ENCODE results near the gene ERI3. TPM values are rescaled to one million over a fixed set of nuclear protein-coding genes. Genes with fewer than 3 reads are reported as not detected.

Gene ERI3
- total RNA-seq, 4 donors from 2014 or later: 23.8 to 30.5 (median 28.7) TPM

GRCh38 chr1:44301442-44301841 lies 53.6 kb downstream of the ERI3 start:
- TF ChIP-seq CTCF (IDR thresholded peaks at IDR 0.05; ENCODE audit: low read depth): no peak

GRCh38 chr1:44300852-44301251 lies 54.2 kb downstream of the ERI3 start:
- TF ChIP-seq CTCF (IDR thresholded peaks at IDR 0.05; ENCODE audit: low read depth): no peak

GRCh38 chr1:44297695-44298400 lies 57.2 kb downstream of the ERI3 start:
- TF ChIP-seq CTCF (IDR thresholded peaks at IDR 0.05; ENCODE audit: low read depth): no peak

- TF ChIP-seq CTCF (IDR thresholded peaks at IDR 0.05; ENCODE audit: low read depth): no peak
Observed at GRCh38 chr1:44296806-44297205, 58.3 kb downstream of the ERI3 start.

- TF ChIP-seq CTCF (IDR thresholded peaks at IDR 0.05; ENCODE audit: low read depth): no peak
Observed at GRCh38 chr1:44296086-44296485, 59.0 kb downstream of the ERI3 start.

GRCh38 chr1:44294588-44295007 lies 60.5 kb downstream of the ERI3 start:
- TF ChIP-seq CTCF (IDR thresholded peaks at IDR 0.05; ENCODE audit: low read depth): no peak

- TF ChIP-seq CTCF (IDR thresholded peaks at IDR 0.05; ENCODE audit: low read depth): no peak
Observed at GRCh38 chr1:44293761-44294315, 61.2 kb downstream of the ERI3 start.
